Esophagus squamous epithelium (tissue), 4 donors: ENCODE measurements around the gene CSF1R.

Experiments used
- CTCF ChIP-seq, 6 experiments: fragments of 450-650 bp in 4 of 6; fragments of 200-600 bp in 2 of 6; sonication (generic) in 2 of 6; IDR thresholded peaks; one replicate each; pipeline ENCODE4 v1.5.1; 2016 to 2019; ENCODE audit warnings: antibody characterized with exemption in 6 of 6, mild to moderate bottlenecking in 4 of 6, moderate library complexity in 4 of 6
- POLR2A ChIP-seq, 4 donors: fragments of 450-650 bp; IDR thresholded peaks; one replicate each; pipeline ENCODE4 v1.6.1; 2017; ENCODE audit warnings: antibody characterized with exemption in 4 of 4, mild to moderate bottlenecking in 4 of 4, moderate library complexity in 3 of 4

GRCh38 chr5:150085950-150086715, at the start of gene CSF1R:
- TF ChIP-seq CTCF (IDR thresholded peaks at IDR 0.05) (no peak), POLR2A (IDR thresholded peaks at IDR 0.05) (peak in 1 of 4 donors; percentile 18)
